ENCODE data around the gene PDHA2. TPM values are rescaled to one million over a fixed set of nuclear protein-coding genes. Genes with fewer than 3 reads are reported as not detected.

The PDHA2 gene
- total RNA-seq, 2 donors from 2014 or later: not detected

- TF ChIP-seq, protein P1, sequence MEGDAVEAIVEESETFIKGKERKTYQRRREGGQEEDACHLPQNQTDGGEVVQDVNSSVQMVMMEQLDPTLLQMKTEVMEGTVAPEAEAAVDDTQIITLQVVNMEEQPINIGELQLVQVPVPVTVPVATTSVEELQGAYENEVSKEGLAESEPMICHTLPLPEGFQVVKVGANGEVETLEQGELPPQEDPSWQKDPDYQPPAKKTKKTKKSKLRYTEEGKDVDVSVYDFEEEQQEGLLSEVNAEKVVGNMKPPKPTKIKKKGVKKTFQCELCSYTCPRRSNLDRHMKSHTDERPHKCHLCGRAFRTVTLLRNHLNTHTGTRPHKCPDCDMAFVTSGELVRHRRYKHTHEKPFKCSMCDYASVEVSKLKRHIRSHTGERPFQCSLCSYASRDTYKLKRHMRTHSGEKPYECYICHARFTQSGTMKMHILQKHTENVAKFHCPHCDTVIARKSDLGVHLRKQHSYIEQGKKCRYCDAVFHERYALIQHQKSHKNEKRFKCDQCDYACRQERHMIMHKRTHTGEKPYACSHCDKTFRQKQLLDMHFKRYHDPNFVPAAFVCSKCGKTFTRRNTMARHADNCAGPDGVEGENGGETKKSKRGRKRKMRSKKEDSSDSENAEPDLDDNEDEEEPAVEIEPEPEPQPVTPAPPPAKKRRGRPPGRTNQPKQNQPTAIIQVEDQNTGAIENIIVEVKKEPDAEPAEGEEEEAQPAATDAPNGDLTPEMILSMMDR (IDR thresholded peaks at IDR 0.05): no peak
- no peak for ATAC-seq (ENCODE audit: insufficient number of reproducible peaks, low FRiP score, low read depth)
- no peaks in the 10 kb centered on the region for H3K36me3 ChIP-seq
- no peaks in the 10 kb centered on the region for H3K27me3 ChIP-seq (replicated peaks; ENCODE audit: insufficient read depth)
- no peak overlapping the region for H3K4me3 ChIP-seq
- no peaks in the 10 kb centered on the region for H3K4me1 ChIP-seq (ENCODE audit: control insufficient read depth in 1 of 2, low read depth in 2 of 2)
- H3K9me3 ChIP-seq: no peaks in the 10 kb centered on the region
- no peak for DNase-seq (ENCODE audit: low spot score)
- H3K27ac ChIP-seq: no peak overlapping the region
Measured at GRCh38 chr4:95830651-95831050, 9.2 kb upstream of the PDHA2 start.

GRCh38 chr4:95831166-95831565 is 8.7 kb upstream of the PDHA2 start:
- H3K9me3 ChIP-seq: no peaks in the 10 kb centered on the region
- no peak overlapping the region for H3K27ac ChIP-seq
- H3K36me3 ChIP-seq: no peaks in the 10 kb centered on the region
- DNase-seq (ENCODE audit: low spot score) (no peak), ATAC-seq (ENCODE audit: insufficient number of reproducible peaks, low FRiP score, low read depth) (no peak)
- H3K4me3 ChIP-seq: no peak overlapping the region
- H3K27me3 ChIP-seq (replicated peaks; ENCODE audit: insufficient read depth): no peaks in the 10 kb centered on the region
- no peaks in the 10 kb centered on the region for H3K4me1 ChIP-seq (ENCODE audit: control insufficient read depth in 1 of 2, low read depth in 2 of 2)
- TF ChIP-seq, protein P1 (IDR thresholded peaks at IDR 0.05): no peak

- Histone ChIP-seq H3K4me1 (ENCODE audit: control insufficient read depth in 1 of 2, low read depth in 2 of 2) (no peaks in the 10 kb centered on the region), H3K27ac (no peak overlapping the region), H3K27me3 (replicated peaks; ENCODE audit: insufficient read depth) (no peaks in the 10 kb centered on the region), H3K9me3 (no peaks in the 10 kb centered on the region), H3K4me3 (no peak overlapping the region), H3K36me3 (no peaks in the 10 kb centered on the region)
- no peak for ATAC-seq (ENCODE audit: insufficient number of reproducible peaks, low FRiP score, low read depth)
- TF ChIP-seq, protein P1 (IDR thresholded peaks at IDR 0.05): no peak
- DNase-seq (ENCODE audit: low spot score): no peak
Measured at GRCh38 chr4:95833711-95834194, 6.1 kb upstream of the PDHA2 start.

- TF ChIP-seq, protein P1 (IDR thresholded peaks at IDR 0.05): no peak
- no peak overlapping the region for H3K4me3 ChIP-seq
Measured at GRCh38 chr4:95835672-95836071, 4.2 kb upstream of the PDHA2 start.

GRCh38 chr4:95838192-95838591 is 1.7 kb upstream of the PDHA2 start:
- no peak for DNase-seq (ENCODE audit: low spot score)
- H3K27ac ChIP-seq: no peak overlapping the region
- H3K27me3 ChIP-seq (replicated peaks; ENCODE audit: insufficient read depth): no peaks in the 10 kb centered on the region
- no peaks in the 10 kb centered on the region for H3K4me1 ChIP-seq (ENCODE audit: control insufficient read depth in 1 of 2, low read depth in 2 of 2)
- ATAC-seq (ENCODE audit: insufficient number of reproducible peaks, low FRiP score, low read depth): no peak
- H3K36me3 ChIP-seq: no peaks in the 10 kb centered on the region
- TF ChIP-seq, protein P1 (IDR thresholded peaks at IDR 0.05): no peak
- H3K4me3 ChIP-seq: no peak overlapping the region
- H3K9me3 ChIP-seq: no peaks in the 10 kb centered on the region

More at GRCh38 chr4:95835672-95836071, 4.2 kb upstream of the PDHA2 start:
- ATAC-seq (ENCODE audit: insufficient number of reproducible peaks, low FRiP score, low read depth): no peak
- Histone ChIP-seq H3K9me3 (no peaks in the 10 kb centered on the region), H3K36me3 (no peaks in the 10 kb centered on the region), H3K27me3 (replicated peaks; ENCODE audit: insufficient read depth) (no peaks in the 10 kb centered on the region), H3K4me1 (ENCODE audit: control insufficient read depth in 1 of 2, low read depth in 2 of 2) (no peaks in the 10 kb centered on the region), H3K27ac (no peak overlapping the region)
- no peak for DNase-seq (ENCODE audit: low spot score)

Measured in thoracic aorta (tissue), 2 donors.